HG03060 (cell line): ENCODE measurements around the gene TAP1.

Experiments used
- ATAC-seq: cut with Tn5 transposase; IDR thresholded peaks from one replicate; pipeline ENCODE4 v1.9.1; 2021; ENCODE audit warnings: low read depth, moderate number of reproducible peaks; ENCODE audit not compliant: unreplicated experiment

Gene TAP1

DNA sequence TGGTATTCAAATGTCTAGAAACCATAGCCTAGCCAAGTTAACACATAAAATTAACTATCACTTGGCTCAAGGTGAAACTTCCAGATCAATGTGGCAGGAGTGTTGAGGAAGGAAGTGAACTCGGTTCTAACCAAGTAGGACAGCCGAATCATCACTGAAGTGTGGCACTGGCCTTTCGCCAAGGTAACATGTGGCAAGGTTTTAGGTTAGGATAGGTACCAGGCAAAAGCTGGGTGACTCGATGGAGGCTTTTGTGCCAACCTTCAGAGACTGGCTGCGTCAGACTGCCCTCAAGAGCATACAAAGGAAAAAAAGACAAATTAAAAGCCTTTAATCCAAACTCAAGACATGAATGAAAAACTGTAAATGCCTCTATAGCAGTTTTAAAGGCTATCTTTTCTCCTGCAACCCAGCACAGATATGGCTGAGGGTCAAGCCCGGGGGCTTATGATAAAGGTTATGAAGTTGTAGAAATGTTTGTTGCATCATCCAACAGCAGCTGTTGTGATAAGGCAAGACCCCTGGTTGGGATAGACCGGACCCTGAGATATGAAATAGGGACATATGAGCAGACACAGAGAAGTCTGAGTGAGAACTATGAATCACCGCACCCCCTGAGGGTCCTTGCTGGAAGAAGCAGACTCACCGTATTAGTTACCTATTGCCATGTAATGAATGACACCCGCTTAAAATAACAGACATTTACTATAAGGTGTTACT lies 12.4 kb upstream of the TAP1 start:
- ATAC-seq = no peak

DNA sequence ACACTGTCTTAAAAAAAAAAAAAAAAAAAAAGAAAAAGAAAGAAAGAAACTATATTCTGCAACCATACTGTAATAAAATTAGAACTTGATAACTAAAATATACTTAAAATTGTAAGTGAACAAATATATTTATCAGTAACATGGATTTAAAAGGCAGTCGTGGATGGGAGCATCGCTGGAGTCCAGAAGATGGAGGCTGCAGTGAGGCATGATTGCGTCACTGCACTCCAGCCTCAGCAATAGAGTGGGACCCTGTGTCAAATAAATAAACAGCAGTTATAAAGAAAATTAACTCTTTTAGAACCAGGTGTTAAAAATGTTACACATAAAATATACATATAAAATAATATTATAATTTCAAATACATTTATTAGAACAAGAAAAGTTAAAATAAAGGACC lies 9.2 kb upstream of the TAP1 start:
- ATAC-seq = no peak

DNA sequence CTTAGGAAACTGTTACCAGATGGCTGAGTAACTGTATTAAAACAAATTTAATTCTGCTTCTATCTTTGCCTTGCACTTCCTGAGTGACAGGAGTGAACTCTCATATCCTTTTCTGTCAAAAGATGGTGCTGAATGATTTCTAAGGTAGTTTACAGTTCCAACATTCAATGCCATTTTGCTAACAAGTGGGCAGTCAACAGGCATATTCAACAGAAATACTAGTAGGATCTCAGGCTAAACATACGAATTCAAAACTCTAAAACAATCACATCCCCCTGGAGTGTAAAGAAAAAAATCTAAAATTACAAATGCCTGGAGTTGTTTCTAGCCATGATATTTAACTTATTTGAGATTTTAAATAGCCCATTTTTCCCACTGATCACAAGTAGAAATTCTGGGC lies 7.2 kb upstream of the TAP1 start:
- no peak for ATAC-seq

DNA sequence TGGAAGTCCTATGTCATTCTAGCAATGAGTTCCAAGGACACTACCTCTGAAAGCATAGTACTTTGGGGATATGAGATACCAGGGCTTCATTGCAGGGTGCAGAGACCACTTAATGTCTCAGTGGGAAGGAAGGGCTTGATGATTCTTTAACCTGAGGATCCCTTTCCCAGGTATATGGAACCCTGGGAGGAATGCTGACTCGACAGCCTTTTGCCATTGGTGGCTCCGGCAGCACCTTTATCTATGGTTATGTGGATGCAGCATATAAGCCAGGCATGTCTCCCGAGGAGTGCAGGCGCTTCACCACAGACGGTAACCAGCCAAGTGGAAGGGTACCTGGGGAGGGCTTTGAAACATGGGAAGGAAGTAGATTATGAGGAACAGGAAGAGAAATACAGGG lies 4.7 kb upstream of the TAP1 start:
- no peak for ATAC-seq

DNA sequence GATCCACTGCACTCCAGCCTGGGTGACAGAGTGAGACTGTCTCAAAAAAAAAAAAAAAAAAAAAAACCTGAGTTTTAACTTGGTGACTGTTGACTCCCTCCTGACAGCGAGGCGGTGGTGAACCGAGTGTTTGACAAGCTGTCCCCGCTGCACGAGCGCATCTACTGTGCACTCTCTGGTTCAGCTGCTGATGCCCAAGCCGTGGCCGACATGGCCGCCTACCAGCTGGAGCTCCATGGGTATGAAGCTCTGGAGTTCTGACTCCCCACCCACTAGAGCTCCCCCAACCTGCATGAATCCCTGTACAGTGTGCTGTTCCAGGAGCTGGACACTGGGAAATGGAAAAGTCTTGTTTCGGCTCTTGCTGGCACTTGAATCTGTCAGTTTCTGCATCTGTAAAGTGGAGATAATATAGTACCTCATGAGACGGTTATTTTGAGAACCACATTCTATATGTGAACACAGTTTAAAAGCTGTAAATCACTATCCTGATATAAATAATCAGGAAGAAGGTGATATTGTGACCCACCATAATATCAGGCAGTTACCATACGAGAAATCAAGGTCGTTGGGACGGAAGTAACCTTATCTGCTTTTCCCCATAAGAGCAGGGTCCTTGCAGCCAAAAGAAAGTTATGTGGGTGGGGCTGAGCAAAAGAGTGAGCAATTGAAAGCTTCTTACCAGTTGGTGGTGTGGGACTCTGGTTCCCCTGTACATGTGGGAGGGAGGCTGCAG lies 3.8 kb upstream of the TAP1 start:
- ATAC-seq = no peak

DNA sequence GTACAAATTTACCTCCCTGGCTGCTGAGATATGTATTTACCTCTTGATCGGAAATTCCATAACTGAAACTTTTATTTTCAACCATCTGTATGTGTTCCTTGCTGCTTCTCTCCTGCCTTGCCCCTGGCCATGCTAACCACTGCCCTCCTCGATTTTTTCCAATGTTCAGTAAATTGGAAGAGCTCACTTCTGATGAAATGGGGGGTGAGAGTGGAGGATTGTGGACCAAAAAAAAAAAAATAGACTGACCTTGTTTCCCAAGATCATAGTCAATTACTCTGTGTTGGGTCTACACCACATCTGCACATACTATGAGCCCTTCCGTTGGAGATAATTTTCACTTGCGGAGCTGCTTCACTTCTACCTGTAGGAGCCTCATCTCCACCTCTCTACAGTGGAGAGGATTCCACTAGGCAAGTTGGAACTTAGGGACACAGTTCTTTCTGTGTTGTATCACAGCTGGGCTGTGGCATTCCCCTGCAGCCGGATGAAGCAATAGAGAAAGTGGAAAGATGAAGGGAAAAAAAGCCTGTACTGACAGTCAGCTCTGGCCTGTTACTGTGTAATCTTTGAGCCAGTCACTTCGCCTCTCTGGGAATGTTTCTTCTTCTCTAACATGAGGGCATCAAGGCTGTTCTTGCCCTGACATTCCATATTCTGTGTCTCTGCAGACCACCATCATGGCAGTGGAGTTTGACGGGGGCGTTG lies 2.1 kb upstream of the TAP1 start:
- ATAC-seq = no peak

DNA sequence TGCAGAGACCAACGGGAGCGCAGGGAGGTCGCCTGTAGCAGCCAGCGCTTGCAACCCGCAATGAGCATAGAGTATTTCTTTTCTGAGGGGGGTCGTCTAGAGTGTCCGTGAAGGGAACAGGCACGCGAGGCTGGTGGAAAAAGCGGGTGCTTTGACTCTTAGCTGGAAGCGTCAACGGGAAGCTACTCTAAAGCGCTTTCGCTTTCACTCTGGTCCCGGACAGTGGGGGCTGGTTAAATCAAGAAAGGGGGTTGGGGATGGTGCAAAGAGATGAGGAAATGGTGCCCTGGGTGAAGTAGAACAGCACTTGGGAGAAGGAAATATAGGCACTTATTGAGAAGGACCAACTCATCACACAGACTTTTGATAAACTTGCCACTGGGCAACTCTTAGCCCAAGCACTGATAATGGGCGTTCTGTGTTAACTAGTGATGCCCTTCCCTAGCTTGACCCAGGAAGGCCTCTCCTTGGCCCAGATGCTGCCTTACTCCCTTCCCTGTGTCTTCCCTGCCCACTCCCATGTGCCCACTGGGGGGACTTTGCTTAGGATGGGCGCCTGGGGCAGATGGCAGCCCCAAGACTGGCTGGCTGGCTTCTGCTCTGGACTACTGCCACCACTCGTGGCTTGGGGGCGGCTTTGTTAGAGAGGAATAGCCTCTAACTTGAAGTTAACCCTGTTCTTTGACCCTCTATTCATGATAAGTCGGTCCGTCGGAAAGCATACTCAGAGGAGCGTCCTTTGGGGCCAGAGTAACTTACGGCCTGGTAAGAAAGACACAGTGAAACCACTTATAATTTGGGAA lies 1.1 kb upstream of the TAP1 start:
- ATAC-seq = peak; percentile 19

DNA sequence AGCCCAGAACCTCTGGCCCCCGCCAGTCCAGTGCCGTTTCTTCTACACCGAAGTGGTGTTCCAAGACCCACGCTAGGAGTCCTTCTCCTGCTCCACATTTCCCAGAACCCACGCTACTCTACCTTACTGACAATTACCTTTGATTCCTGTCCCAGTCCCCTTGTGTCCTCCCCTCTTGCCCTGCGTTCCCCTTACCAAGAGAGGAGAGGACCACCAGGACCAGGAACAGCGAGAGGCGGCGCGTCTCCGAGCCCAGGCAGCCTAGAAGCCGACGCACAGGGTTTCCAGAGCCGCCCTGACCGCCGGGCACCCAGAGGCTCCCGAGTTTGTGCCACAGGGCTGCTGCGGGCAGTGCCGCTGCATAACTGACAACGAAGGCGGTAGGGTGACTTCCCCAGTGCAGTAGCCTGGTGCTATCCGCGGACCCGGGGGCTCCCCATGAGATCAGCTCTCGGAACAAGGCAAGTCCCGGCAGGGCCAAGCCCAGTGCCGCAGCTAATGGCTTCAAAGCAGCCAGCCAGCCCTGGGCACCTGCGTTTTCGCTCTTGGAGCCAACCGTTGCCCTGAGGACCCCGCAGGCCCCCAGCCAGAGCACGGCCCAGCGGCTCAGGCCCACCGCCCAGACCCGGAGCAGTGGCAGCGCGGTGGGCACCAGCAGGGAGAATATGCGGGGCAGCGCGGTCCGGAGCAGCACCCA lies 512 bp downstream of the TAP1 start:
- ATAC-seq = peak; percentile 16

DNA sequence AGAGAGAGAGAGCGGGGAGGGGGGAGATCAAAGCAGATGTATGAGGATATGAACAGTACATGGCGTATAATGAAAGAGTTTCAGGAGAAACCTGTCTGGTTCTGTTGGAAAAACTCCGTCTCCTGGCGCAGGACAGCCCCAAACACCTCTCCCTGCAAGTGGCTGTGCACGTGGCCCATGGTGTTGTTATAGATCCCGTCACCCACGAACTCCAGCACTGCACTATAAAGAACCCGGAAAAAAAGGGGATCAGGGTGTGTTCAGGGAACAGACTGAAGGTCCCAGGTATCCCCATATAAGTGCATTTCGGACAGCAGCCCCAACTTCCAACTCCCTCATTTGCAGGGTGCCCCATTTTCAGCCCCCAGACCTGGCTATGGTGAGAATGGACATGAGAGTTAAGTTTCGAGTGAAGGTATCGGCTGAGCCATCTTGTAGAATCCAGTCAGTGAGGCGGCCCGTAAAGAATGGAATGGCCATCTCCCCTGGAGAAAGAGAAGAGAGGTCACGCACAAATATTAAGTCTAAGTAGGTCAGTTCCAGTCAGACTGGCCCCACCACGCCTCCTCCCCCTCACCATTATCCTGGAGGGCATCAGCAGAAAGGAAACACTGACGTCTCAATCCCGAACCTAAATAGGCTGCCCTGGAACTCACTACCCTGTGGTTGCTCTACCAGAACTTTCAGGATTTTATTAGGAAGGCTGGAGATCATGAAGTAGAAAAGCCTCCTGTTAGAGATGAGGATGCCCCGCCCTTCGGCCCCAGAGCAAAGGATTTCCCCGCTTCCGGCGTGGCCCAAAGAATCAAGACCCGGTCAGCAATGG lies 1.3 kb downstream of the TAP1 start:
- ATAC-seq = no peak

DNA sequence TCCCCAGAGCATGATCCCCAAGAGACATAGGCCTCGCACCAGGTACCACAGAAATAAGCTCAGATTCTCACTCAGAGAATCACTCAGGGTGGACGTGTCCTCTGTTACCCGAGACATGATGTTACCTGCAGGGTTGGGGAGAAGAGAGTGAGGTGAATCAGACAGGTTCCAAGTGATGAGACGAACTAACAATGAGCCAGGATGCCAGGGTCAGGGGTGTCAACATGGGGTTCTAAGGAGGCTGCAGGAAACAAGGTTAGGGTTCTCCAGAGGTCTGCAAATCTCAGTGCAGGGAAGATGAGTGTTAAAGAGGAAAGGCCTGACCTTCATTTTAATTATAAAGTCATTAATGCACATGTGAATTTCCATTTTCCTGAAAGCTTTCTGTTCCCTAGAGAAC lies 2.5 kb downstream of the TAP1 start:
- ATAC-seq = no peak

DNA sequence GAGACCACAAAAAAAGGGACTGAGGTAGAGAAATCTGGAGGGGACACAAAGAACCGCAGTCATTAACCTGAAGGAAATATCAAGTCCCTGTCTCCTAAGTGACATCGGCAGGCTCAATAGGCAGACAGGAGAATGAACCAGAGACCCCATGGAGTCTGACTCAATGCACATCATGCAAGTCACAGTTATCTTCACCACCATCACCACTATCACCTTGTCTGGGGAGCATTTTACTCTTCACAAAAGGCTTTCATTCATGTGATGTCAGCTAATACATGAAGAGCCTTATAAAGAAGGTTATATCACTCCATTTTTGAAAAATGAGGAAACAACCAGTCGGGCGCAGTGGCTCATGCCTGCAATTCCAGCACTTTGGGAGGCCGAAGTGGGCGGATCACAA lies 4.4 kb downstream of the TAP1 start:
- ATAC-seq = no peak

DNA sequence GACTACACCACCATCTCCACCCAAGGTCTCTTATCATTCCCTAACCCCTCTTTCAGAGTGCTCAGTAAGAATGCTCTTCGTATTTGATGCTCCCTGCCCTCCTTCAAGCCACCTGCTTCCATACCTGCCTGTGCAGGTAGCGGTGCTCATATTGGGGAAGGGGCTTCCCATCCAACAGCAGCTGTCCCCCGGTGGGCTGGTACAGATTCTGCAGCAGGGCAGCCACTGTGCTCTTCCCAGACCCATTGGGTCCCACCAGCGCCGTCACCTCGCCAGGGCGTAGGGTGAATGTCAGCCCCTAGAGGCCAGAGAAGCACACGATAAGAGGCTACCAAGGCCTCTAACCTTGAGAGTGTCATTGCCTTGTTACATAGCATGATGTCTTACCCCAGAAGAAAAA lies 5.7 kb downstream of the TAP1 start:
- ATAC-seq = no peak

DNA sequence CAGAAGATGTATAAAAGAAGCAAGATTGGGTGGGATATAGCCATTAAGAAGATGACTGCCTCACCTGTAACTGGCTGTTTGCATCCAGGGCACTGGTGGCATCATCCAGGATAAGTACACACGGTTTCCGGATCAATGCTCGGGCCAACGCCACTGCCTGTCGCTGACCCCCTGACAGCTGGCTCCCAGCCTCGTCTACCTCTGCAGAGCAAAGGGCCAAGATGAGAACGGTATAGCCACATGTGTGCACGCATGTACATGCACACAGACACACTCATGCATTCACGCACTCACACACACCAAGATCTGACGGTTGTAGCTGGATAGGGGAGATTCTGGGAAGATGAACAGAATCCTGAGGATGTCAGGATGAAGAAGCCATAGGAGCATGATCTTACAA lies 6.5 kb downstream of the TAP1 start:
- no peak for ATAC-seq

DNA sequence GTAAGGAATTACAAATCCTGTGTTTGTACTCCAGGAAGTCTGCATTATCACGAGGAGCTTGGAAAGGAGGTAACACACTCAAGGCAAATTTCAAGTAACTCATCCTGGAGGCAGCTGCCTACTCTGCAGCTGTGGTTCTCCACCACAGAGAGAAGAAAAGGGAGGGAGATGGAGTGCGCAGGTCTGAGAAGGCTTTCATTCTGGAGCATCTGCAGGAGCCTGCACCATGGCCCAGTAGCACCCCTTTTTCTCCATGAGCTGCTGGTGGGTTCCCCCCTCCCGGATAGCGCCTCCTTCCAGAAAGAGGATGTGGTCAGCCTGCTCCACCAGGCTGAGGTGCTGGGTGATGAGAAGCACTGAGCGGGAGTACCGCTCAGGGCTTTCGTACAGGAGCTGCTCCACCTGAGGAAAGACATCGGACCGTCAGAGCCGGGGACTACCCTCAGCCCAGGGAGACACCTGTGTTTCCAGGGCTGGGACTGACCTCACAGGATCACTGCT lies 8.1 kb downstream of the TAP1 start:
- ATAC-seq = no peak

DNA sequence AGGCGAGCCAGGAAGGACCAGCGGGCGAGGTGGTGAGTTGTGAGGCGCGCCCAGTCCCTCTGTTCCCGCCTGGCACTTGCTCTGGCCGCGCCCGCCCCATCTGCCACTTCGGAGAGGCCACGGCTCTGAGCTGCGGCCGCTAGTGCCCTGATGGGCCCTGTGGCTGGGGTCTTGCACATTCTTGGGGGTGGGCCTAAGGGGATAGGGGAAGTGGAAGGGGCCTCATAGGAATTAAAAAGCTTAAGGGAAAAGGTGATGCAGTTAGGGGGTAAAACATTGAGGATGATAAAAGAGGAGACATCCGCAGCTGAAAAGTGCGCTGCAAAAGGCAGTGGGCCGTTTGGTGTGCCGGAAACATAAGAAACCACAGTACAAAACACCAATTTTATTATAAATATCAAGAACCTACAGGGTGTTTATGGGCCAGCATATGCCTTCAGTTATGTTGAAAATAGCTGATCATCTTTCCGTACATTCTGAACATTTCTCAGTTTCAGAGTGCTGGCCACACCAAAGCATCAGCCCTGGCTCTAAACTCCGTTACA lies 8.6 kb downstream of the TAP1 start:
- no peak for ATAC-seq

DNA sequence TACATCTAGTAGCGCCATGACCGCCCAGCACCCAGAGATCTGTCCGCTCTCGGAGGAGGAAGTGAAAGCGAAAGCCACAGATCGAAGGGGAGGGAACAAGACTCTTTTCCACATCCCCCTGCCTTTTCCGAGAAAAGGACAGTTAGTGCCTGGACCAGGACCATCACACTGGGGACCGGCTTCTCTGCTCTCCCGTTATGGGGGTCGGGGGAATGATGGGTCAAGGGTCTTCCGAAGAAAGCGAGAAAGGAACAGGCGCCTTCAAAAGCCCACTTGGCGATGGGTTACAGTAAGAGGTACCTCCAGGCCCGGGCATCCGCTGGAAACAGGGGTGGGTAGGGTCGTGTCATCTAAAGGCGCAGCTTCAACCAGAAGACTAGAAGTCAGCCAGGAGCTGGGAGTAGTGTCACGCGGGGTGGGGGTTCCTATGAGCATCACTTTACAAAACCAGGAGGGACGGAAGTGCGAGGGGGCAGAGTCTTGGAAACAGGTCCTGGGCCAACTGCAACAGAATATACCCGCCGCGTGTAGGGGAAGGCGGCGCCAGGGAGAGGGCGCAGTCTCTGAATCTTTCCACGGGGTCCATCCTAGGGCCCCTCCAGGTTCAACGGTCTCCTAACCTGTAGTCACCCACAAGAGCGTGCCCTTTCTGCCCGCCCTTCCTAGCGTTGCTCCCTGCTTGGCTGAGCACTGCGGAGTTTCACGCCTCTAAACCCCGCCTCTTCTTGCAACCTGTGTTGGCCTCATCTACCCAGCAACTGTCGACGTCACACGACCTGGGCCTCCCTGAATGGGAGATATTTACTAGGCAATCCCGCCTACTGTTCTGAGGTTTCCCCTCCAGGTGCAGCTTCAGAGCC lies 9.3 kb downstream of the TAP1 start, which contains the start of gene PSMB8:
Gene PSMB8 (minus strand): TSS at position 69 of the 860 bp plus-strand sequence. CDS start 51 bp downstream, at position 18.
- peak; percentile 45 for ATAC-seq

DNA sequence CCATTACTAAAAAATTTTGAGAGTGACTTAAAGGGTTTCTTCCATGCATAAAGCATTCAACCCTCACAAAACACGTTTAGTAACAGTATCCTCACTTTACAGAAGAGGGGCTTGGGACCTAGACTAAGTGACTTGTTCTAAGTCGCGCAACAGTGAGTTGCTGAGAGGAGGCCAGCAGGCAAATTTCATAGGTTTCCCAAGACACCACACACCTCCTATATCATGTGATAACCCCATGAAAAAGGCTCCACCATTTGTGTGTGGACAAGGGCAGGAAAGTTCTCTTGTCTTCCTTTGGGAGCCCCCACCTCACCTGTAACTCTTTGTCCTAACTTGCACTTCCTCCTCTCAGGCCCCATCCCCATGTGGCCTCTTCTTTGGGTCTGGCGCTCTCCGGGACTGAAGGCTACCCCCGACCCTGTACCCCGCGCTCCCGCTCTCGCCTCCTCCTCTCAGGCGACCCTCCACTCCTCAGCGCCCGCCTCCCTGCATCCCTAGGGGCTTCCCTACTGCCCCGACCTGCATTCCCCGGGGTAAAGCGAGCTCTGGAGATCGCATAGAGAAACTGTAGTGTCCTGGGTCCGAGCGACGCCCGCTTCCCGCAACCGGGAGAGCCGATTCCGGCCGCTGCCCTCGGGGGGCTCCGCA lies 10.0 kb downstream of the TAP1 start:
- no peak for ATAC-seq
